HG03064 (cell line): ENCODE data around the gene TOLLIP.

ENCODE experiments used
- ATAC-seq: cut with Tn5 transposase; IDR thresholded peaks from one replicate; pipeline ENCODE4 v1.9.1; 2021; ENCODE audit warnings: low read depth; ENCODE audit not compliant: unreplicated experiment

TOLLIP gene

DNA sequence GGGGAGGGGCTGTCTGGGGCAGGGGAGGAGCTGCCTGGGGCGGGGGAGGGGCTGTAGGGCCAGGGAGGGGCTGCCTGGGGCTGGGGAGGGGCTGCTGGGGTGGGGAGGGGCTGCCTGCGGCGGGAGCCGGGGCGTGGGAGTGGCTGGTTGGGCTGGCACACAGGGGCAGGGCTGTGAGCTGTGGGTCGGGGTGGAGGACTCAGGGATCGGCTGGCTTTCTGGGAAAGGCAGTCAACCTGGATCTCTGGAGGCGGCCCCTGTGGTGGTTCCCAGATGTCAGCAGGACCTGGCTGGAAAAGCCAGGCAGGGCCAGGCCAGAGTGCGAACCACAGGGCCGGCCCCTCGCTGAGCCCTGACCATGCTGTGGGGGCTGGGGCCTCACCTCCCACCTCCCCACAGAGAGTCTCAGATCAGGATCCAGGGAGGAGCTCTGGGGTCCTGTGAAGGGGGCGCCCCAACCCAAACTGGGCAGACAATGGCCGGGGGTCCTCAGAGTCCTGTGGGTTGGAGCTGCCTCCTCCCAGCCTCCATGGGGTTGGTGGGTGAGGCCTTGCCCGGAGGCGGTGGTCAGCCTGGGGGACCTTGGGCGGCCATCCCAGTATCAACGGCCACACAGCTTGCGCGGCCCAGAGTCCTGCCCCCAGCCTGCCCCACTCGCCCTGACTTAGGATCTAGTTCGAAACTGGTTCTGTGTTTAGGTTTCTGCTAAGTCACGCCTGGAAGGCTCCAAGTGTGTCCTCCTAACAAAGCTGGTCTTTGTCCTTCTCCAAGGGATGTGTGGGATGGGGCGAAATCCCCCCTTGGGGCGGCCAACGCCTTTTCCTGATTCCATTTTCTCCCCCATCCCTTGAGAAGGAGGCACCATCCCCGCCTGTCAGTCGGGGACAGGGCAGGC lies 84.7 kb downstream of the TOLLIP start:
- ATAC-seq, result no peak
